ENCODE data around the gene FNDC10.

The FNDC10 gene

DNA sequence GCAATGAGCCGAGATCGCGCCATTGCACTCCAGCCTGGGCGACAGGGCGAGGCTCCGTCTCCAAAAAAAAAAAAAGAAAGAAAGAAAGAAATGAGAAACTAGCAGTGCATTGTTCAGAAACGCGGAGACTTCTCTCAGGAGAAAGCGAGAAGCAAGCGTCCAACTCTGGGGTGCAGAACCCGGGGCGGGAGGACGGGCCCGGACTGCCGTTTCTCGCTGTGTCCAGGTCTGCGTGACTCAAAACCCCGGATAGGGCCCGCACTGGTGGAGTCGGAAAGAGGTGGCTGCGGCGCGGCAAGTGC, 15.0 kb upstream of the FNDC10 start:
- Histone ChIP-seq H3K27ac (peak overlapping the region; percentile 99), H3K4me1 (ENCODE audit: control insufficient read depth in 1 of 2, insufficient read depth in 1 of 2, low read depth in 1 of 2, low read length in 1 of 2) (peaks cover 35 to 37% of the 10 kb centered on the region in 2 experiments), H3K27me3 (no peaks in the 10 kb centered on the region), H3K36me3 (no peaks in the 10 kb centered on the region), H3K4me3 (ENCODE audit: low read depth in 1 of 2, low read length in 1 of 2) (peak overlapping the region; percentile 82 to 99), H3K9me3 (no peaks in the 10 kb centered on the region)
- TF ChIP-seq, protein P1, sequence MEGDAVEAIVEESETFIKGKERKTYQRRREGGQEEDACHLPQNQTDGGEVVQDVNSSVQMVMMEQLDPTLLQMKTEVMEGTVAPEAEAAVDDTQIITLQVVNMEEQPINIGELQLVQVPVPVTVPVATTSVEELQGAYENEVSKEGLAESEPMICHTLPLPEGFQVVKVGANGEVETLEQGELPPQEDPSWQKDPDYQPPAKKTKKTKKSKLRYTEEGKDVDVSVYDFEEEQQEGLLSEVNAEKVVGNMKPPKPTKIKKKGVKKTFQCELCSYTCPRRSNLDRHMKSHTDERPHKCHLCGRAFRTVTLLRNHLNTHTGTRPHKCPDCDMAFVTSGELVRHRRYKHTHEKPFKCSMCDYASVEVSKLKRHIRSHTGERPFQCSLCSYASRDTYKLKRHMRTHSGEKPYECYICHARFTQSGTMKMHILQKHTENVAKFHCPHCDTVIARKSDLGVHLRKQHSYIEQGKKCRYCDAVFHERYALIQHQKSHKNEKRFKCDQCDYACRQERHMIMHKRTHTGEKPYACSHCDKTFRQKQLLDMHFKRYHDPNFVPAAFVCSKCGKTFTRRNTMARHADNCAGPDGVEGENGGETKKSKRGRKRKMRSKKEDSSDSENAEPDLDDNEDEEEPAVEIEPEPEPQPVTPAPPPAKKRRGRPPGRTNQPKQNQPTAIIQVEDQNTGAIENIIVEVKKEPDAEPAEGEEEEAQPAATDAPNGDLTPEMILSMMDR (IDR thresholded peaks at IDR 0.05), result no peak

DNA sequence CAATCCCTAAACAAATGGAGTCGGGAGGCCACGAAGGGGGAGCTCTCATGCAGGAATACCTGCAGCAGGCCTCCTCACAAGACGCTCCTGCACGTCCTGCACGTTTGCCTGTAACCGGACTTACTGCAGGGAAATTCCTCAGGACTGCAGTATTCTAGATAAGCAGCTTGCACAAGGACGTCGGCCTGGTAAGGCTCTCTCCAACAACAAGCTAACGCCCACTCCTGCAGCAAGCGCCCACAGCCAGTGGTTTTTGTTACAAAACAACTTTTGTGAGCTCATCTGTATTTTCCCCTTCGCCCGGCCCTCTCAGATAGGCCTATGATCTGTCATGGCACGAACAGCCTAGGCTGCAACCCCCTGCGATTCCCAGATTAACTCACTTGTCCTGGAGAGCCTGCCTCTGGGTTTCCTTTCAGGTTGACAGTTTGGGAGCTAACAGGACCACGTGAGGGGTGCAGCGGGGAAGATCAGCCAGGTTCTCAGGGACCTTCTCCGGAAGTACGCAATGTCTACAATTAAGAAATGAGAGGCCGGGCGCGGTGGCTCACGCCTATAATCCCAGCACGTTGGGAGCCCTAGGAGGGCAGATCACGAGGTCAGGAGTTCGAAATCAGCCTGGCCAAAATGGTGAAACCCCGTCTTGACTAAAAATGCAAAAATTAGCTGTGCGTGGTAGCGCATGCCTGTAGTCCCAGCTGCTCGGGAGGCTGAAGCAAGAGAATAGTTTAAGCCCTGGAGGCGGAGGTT, 14.4 kb upstream of the FNDC10 start:
- H3K9me3 ChIP-seq, result no peaks in the 10 kb centered on the region
- H3K4me3 ChIP-seq (ENCODE audit: low read depth in 1 of 2, low read length in 1 of 2), result peak overlapping the region; percentile 82 to 99
- peaks cover 36 to 40% of the 10 kb centered on the region in 2 experiments for H3K4me1 ChIP-seq (ENCODE audit: control insufficient read depth in 1 of 2, insufficient read depth in 1 of 2, low read depth in 1 of 2, low read length in 1 of 2)
- H3K27ac ChIP-seq, result peak overlapping the region; percentile 99
- TF ChIP-seq, protein P1 (IDR thresholded peaks at IDR 0.05), result no peak
- no peaks in the 10 kb centered on the region for H3K27me3 ChIP-seq
- H3K36me3 ChIP-seq, result no peaks in the 10 kb centered on the region

DNA sequence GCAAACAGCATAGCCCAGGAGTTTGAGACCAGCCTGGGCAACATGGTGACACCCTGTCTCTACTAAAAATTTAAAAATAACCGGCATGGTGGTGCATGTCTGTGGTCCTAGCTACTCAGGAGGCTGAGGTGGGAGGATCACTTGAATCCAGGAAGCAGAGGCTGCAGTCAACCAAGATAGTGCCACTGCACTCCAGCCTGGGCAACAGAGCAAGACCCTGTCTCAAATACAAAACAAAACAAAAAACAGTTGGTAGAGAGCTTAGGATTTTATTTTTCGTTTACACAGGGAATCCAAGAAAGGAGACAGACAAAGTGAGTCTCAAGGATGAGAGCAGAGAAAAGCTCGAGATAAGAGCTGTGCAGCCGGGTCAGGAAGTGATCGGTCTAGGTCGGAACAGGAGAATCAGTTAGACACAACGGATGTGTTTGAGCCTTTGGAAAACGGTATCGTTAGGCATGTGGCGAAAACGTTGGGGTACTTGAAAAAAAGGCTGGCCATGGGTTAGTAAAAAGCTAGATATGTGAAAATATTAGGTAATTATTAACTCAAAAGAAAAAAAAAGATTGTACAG, 13.7 kb upstream of the FNDC10 start:
- H3K4me3 ChIP-seq (ENCODE audit: low read depth in 1 of 2, low read length in 1 of 2), result peak overlapping the region; percentile 82 to 99
- TF ChIP-seq, protein P1 (IDR thresholded peaks at IDR 0.05), result no peak
- peaks cover 36 to 40% of the 10 kb centered on the region in 2 experiments for H3K4me1 ChIP-seq (ENCODE audit: control insufficient read depth in 1 of 2, insufficient read depth in 1 of 2, low read depth in 1 of 2, low read length in 1 of 2)
- H3K9me3 ChIP-seq, result no peaks in the 10 kb centered on the region
- peak overlapping the region; percentile 99 for H3K27ac ChIP-seq
- H3K27me3 ChIP-seq, result no peaks in the 10 kb centered on the region
- no peaks in the 10 kb centered on the region for H3K36me3 ChIP-seq

DNA sequence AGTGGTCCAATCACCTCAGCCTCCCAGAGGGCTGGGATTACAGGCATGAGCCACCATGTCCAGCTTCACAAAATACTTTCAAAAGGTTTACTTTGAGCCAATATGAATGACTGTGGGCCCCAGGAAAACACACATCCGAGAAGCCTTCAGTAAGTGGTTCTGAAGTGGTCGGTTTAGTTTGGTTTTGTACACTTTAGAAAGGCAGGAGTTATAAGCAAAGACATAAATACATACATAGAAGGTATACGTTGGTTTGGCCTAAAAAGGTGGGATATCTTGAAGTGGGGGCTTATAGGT, 12.1 kb upstream of the FNDC10 start:
- Histone ChIP-seq H3K27ac (no peak overlapping the region), H3K36me3 (no peaks in the 10 kb centered on the region), H3K4me1 (ENCODE audit: control insufficient read depth in 1 of 2, insufficient read depth in 1 of 2, low read depth in 1 of 2, low read length in 1 of 2) (peaks cover 43 to 45% of the 10 kb centered on the region in 2 experiments), H3K4me3 (ENCODE audit: low read depth in 1 of 2, low read length in 1 of 2) (no peak overlapping the region), H3K27me3 (no peaks in the 10 kb centered on the region), H3K9me3 (no peaks in the 10 kb centered on the region)
- TF ChIP-seq, protein P1 (IDR thresholded peaks at IDR 0.05), result no peak

DNA sequence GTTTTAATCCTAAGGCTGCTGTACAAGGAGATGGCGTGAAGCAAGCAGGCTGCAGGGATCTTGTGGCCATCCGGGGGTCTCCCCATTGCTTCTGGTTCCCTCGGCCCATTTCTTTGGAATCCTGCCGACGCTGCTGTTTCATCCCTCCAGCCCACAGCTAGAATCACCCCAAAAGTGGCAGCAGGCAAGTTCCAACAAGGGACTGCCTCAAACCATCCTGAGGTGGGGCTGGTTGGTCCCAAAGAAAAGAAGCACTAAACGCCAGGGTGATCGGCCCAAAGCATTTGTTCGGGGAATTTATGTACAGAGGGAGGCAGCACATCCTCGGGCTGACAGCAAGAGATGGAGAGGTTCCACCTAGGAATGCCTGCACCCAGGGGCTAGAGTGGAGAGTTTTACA, 10.9 kb upstream of the FNDC10 start:
- H3K4me3 ChIP-seq (ENCODE audit: low read depth in 1 of 2, low read length in 1 of 2), result no peak overlapping the region
- no peaks in the 10 kb centered on the region for H3K9me3 ChIP-seq
- TF ChIP-seq, protein P1 (IDR thresholded peaks at IDR 0.05), result no peak
- peak overlapping the region; percentile 68 for H3K27ac ChIP-seq
- no peaks in the 10 kb centered on the region for H3K36me3 ChIP-seq
- H3K4me1 ChIP-seq (ENCODE audit: control insufficient read depth in 1 of 2, insufficient read depth in 1 of 2, low read depth in 1 of 2, low read length in 1 of 2), result peaks cover 42 to 43% of the 10 kb centered on the region in 2 experiments
- no peaks in the 10 kb centered on the region for H3K27me3 ChIP-seq

Data from neutrophil (primary cell).